GM10248 (cell line): Measurements from ENCODE around the gene AHR.

Experiments
- CTCF ChIA-PET: fragments of 300-600 bp; sonication (Branson Sonifier 250); formaldehyde crosslinking; extraction: SDS; loops from one replicate; lab custom pipeline; 2021; ENCODE audit warnings: antibody characterized with exemption; lab: Yijun Ruan, JAX
- POLR2A ChIA-PET: fragments of 350-650 bp; sonication (Branson Sonifier 250); formaldehyde crosslinking; extraction: SDS; loops from one replicate; lab custom pipeline; 2020; ENCODE audit warnings: antibody characterized with exemption; lab: Yijun Ruan, JAX
- DNase-seq: peaks from one replicate; pipeline ENCODE4 v3.0.0; 2012; ENCODE audit errors: extremely low spot score
- TF ChIP-seq, protein P1 (sequence below): IDR thresholded peaks from 2 replicates; pipeline ENCODE4 v1.5.1; 2012; ENCODE audit warnings: mild to moderate bottlenecking, low read depth; ENCODE audit errors: extremely low read depth, missing control alignments, control extremely low read depth

The AHR gene

DNA sequence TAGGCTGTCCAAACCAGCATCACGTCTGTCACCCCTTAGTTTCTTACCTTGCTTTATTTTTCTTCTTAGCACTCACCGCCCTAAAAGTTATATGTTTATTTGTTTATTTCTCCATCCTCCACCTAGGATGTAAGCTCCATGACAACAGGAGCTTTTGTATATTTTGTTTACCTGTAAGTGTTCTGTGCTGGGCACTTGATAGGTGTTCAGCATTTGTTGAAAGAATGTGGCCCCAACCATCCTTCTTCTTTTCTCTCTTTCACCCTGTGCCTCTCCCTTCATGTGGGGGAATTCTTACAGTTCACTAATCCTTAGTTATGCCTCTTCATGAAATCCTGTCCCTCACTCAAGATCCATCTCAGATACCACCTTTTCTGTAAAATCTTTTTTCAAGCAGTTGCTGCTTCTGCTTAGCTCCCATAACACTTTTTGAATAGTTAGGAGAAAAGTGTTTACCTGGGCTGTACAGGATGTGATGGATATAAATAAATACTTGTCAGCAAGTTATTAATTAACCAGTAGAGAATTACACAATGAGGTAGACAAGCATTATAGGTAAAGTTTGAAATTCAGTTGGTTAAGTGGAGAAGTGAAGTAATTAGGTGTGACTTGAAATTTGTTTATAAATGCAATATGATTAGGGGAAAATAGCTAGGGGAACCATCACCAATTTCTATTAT is 9.7 kb downstream of the AHR start:
- ChIA-PET CTCF (interaction anchor here (1.1 to 2.3 kb wide), 5 partner anchors 9 to 214 kb away, joined by 3 to 7 read pairs (median 4); no protein-coding TSS in a partner anchor), POLR2A (interaction anchor here (0.6 to 1.0 kb wide), 2 partner anchors 10 to 182 kb away, joined by 3 to 5 read pairs; partner anchors contain the start of gene AHR)
- TF ChIP-seq, protein P1, sequence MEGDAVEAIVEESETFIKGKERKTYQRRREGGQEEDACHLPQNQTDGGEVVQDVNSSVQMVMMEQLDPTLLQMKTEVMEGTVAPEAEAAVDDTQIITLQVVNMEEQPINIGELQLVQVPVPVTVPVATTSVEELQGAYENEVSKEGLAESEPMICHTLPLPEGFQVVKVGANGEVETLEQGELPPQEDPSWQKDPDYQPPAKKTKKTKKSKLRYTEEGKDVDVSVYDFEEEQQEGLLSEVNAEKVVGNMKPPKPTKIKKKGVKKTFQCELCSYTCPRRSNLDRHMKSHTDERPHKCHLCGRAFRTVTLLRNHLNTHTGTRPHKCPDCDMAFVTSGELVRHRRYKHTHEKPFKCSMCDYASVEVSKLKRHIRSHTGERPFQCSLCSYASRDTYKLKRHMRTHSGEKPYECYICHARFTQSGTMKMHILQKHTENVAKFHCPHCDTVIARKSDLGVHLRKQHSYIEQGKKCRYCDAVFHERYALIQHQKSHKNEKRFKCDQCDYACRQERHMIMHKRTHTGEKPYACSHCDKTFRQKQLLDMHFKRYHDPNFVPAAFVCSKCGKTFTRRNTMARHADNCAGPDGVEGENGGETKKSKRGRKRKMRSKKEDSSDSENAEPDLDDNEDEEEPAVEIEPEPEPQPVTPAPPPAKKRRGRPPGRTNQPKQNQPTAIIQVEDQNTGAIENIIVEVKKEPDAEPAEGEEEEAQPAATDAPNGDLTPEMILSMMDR = no peak
- no peak for DNase-seq

DNA sequence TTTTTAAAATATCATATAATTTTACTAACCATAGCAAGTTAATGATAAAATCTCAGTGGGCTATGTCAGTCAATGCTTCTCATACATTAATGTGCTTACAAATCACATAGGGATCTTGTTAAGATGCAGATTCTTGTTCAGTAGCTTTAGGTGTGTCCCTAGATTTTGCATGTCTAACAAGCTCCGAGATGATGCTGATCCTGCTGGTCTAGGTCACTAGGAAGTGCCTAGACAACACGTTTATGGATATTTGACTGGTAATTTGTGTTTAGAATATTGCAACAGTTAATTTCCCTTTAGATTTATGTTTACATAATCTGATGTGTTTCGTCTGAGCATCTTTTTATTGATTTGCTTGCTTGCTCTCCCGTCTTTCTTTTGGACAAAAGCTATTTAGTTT is 12.7 kb downstream of the AHR start:
- ChIA-PET CTCF (interaction anchor here (1.0 to 1.9 kb wide), 2 partner anchors 9 to 21 kb away, joined by 4 to 6 read pairs; no protein-coding TSS in a partner anchor), POLR2A (no interaction called here)

DNA sequence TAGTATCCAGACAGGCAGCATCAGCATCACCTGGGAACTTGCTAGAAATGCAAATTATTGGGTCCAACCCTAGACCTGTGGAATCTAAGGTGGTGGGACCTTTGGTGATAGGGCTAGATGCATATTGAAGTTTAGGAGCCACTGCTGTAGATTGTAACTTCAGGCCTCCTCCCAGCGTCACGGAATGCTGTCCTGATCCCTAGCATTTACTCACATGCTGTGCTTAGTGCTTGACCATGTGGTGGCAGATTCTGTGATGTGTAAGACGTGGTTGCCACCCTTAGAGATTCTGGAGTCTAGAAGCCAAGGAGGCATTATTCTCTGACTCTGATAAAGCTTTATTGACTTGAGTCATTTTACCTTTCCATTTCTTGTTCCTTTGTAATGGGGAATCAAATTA is 13.5 kb downstream of the AHR start:
- no peak for DNase-seq
- TF ChIP-seq, protein P1 = no peak
- ChIA-PET CTCF (interaction anchor here (1.0 to 1.9 kb wide), 2 partner anchors 10 to 20 kb away, joined by 4 to 6 read pairs; no protein-coding TSS in a partner anchor), POLR2A (no interaction called here)

More for the DNA sequence above, 12.7 kb downstream of the AHR start:
- TF ChIP-seq, protein P1 = no peak
- DNase-seq = no peak

DNA sequence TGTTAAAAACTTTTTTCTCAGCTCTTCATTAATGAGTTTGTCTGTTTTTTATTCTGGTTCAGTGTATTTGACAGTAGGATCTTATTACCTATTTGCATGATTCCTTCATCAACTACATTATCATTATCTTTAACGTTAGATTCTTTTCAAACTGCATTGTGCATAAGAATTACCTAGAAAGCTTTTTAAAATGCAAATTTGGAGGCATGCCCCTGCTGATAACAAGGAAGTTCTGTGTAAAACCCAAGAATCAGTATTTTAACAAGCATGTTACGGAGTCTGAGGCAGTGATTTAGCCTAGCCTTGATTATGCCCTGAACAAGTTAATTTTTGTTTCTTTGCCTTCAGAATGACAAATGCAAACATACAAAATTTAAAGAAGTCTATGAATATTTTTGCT is 14.2 kb downstream of the AHR start:
- ChIA-PET POLR2A (no interaction called here), CTCF (interaction anchor here (1.9 kb wide), 1 partner anchor 20 kb away, joined by 4 read pairs; no protein-coding TSS in a partner anchor)
- DNase-seq = no peak
- TF ChIP-seq, protein P1 = no peak

DNA sequence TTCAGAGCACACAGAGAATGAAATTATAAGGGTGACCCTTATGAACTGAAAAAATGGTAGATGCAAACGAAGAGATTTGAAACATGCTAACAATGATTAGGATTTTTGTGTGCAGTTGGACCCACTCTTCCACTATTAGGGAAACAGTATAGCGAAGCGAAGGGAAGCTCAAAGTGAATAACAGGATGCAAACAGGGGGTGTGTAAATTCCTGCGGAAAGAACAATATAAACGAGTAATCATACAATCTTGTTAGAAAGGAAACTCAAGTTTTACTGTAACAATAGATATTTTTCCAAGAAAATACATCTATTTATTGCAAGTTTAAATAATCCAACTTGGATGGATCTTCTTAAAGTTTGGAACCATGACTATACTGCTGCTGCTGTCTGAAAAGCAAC is 14.7 kb downstream of the AHR start:
- TF ChIP-seq, protein P1 = no peak
- ChIA-PET CTCF (no interaction called here), POLR2A (no interaction called here)
- DNase-seq = no peak

DNA sequence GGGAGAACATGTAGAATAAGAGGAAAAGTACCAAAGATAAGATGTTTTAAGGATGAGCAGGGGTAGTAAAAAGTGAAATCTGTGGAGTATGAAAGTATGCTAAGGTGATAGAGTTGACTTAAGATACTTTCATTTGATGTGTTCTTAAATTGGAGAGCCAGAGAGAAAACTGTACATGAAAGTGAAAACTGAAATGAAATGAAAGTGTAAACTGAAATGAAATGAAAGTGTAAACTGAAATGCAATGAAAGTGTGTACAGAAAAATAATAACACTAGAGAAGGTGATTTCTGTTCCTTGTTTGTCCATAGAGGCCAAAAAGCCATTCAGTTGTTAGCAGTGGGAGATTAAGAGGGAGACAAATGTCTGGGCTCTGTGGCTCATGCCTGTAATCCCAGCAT is 17.5 kb downstream of the AHR start:
- TF ChIP-seq, protein P1 = no peak
- POLR2A ChIA-PET = no interaction called here
- CTCF ChIA-PET = interaction anchor here (1.6 to 2.2 kb wide), 2 partner anchors 8 to 333 kb away, joined by 3 to 7 read pairs; no protein-coding TSS in a partner anchor
- no peak for DNase-seq
